GM20431 (cell line): ENCODE results near the gene ASXL2.

ENCODE experiments used
- in situ Hi-C: fragments of 300-500 bp; cut with MseI, MboI; formaldehyde crosslinking; loops from one replicate; pipeline ENCODE4 v1.15.0; 2020; ENCODE audit warnings: low sequenced_read_pairs; ENCODE audit not compliant: unreplicated experiment

Gene ASXL2

DNA sequence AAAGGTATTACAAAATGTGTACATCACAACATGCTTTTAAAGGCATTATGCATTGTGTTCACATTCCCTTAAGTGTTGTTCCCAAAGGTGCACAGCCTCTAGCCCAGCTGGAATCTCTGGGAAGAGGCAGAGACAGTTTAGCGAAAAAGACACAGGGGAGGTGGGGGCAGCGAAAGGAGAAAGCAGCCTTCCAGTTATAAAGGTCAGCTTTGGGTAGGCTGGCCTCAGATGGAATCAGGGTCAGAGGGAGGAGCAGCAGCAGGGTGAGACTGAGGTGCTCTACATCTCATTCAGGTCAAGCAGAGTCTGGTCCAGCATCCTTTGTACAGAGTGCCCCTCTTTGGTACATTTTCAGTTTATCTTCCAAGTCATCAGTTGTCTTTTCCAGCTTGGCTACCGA is 68.6 kb downstream of the ASXL2 start:
- in situ Hi-C loops, result no loop called here

DNA sequence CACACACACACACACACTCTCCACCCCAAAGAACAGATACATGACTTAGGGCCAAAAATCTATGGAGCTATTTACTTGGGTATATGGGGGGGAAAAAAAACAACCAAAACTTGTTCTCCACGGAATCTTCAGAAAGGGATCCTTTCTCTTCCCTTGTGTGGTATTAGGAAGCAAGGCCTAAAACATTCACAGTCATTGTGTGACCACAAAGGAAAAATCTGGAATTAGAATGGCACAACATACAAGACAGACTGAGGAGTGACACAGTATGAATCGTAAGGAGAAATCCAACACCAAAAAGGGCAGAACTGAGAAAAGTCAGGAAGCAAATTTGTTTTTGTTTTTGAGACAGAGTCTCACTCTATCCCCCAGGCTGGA is 70.3 kb downstream of the ASXL2 start:
- in situ Hi-C loops, result no loop called here

DNA sequence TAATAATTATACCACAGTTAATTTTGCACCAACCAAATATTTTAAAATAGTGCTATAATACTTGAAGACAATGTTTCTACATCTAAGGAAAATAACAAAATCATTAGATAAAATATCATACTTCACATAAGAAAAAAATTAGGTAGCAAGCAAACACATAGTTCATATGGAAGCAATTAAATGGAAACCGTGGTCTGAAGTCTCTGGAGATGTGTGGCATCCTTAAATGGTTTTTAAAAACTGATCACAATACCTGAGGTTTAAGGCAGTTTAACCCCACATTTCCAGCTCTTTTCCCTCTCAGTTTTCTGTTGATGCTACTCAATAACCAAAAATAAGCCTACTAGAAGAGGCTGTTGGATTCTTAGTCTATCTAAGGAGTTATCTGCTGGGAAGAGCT is 71.3 kb downstream of the ASXL2 start:
- in situ Hi-C loops, result no loop called here

DNA sequence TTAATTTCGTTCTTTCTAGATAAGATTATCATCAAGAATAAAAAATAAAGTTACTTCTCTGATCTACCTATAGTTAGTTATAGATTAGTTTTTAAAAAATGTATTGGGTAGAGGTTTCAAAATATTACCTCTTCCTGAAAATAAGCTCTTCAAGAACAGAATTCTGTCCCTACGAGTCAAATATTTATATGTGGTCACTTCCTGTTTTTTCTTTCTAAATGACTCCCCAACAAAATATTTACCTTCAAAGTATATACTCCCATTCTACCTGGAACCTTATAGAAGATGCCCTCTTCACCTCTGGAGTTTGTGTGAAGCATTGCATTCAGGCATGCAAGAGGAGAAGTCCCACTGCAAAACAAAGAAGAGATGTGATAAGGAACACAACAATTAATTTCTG is 72.3 kb downstream of the ASXL2 start:
- in situ Hi-C loops, result no loop called here

DNA sequence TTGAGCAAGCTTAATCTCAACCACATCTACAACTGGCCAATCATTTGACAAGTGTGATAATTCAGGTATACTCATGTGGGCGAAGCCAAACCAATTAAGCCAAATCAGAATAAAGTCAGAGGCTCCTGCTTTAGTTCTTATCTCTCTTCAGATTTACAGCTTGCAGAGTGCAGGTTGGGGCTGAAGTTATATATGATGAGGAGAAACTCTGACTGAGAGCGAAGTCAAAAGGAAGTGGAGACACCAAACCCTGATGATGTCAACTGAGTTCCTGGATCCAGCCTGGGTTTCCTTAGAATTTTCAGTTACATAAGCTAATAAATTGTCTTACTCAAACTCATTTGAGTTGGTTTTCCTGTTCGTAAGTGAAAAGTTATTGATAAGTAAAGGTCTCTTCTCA is 73.9 kb downstream of the ASXL2 start:
- in situ Hi-C loops, result no loop called here

DNA sequence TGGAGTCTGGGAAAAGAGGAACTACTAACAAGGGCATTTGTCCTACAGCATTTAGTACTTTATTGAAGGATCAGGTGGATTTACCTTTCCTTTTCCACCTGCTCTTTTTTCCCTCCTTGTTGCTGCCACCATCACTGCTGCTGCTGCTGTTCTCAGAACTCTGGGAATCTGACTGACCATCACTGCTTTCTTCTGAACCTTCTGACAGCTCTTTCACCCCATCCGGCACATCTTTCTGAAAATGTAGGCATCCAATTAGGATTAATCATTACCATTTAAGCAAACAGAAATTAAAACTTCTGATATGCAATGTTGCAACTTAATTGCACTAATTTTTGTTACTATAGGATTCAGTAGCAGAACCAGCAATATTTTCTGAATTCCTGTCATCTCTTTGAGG is 79.0 kb downstream of the ASXL2 start:
- in situ Hi-C loops, result no loop called here

DNA sequence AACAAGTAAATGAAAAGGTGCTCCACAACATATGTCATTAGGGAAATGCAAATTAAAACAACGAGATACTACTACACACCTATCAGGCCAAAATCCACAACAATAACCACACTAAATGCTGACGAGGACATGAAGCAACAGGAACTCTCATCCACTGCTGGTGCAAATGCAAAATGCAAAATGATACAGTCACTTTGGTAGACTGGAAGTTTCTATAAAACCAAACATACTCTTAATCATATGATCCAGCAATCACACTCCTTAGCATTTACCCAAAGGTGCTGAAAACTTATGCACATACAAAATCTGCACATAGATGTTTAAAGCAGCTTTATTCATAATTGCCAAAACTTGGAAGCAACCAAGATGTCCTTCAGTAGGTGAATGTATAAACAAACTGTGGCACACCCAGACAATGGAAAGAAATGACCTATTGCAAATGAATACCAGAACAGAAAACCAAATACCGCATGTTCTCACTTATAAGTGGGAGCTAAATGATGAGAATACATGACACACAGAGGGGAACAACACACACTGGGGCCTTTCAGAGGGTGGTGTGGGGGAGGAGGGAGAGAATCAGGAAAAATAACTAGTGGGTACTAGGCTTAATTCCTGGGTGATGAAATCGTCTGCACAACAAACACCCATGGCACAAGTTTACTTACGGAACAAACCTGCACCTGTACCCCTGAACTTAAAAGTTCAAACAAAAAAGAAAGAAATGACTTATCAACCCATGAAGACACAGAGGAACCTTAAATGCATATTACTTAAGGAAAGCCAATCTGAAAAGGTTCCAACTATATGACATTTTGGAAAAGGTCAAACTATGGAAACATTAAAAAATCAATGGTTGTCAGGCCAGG is 80.4 kb downstream of the ASXL2 start:
- in situ Hi-C loops, result no loop called here

DNA sequence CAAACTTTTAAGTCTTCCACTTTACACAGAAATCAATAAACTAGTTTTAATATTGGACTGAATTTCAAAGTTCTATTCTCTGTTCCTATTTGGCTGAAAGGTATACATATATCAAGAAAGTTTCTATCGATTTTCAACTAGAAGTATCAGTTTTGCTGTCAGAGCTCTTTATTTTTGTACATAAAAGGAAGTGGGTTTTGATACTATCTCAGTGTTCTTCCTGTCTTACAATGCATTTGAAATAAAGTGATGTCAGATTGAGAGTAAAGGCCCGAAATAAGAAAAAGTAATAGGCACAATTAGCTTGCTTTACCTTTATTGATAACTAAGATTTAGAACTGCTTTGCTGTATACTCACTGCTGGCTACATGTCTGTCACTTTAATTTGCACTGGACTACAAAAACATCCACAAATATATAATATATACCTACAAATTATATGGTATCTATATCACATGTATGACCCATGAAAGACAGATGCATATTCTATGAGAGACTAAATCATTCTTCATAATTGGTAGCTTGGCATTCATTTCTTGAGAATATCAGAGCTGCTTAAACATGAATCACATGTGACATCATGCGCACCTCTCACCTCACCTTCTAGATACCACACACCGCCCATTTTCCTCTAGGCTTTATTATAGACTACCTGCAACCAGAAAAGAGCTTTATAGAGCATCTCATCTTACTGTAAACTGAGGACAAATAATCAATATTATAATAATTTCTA is 83.6 kb downstream of the ASXL2 start:
- in situ Hi-C loops, result no loop called here

DNA sequence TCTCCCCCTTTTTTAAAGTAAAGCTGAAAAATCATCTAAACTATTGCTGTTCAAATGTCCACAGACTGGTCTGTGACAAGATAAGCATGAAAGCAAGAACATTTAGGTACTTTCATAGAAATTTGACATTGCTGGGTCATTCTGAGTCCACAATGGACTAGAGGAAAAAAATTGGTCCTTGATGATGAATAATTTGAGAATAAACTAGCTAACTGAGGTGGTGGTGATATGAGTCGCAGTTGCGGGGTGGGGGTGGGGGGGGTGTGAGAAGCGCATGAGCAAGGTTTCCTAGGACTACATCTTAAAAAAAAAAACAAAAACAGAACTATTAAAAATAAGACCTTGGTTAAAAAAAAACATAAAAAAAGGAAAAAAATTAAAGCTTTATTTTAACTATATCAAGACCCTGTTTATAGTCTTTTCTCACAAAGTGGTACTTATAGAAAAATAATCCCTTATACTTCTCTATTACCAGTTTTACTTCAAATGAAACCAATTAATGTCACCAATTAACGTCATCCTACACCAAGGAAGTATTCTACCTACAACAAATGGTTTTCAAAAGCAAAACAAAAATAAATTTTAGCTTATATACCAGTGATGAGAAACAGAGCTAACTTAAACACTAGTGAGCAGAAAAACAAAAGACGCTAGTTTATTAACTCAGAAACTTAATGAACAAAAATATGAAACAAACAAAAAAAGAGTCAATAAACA is 88.1 kb downstream of the ASXL2 start:
- in situ Hi-C loops, result no loop called here

DNA sequence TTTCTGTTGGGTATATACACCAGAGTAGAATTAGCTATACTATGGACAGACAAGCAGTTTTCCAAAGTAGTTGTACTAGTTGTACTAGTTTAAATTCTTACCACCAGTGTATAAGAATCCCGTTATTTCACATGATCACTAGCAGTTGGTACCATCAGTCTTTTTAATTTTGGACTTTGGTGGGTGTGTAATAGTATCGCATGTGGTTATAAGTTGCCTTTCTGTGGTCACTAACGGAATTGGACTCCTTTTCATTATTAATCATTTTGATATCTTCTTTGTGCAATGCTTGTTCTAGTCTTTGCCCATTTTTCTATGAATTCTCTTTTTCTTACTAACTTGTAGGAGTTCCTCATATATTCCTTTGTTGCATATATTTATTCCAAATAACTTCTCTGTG is 89.8 kb downstream of the ASXL2 start:
- in situ Hi-C loops, result no loop called here

DNA sequence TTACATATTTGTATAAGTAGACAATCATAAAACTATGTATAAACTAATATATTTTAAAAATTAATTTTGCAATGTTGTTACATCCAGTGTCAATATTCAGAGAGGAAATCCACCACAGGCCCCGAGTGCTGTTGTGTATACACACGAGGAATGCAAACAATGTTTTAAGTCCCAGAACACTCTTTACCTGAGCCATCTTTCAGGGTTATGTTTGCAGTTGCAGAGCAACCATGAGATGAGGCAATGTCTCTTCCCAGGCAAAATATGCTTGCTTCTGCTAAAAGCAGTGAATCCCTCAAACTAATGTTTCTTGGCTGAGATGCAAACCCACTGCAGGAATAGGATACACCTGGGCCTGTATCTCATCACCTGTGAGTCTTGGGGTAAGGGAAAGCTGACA is 91.3 kb downstream of the ASXL2 start:
- in situ Hi-C loops, result no loop called here

DNA sequence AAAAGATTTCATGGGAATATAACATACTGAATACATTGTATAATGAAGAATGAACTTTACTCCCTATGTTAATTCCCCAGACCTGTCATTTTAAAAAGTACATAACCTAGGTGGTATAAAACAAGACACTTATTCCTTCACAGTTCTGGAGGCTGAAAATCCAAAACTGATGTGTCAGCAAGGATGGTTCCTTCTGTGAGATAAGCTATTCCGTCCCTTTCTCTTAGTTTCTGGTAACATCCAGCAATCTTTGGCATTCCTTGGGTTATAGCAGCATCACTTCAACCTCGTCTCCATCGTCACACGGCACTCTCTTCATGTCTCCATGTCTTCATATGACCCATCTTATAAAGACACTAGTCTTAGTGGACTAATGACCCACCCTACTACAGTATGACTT is 93.9 kb downstream of the ASXL2 start:
- in situ Hi-C loops, result no loop called here

DNA sequence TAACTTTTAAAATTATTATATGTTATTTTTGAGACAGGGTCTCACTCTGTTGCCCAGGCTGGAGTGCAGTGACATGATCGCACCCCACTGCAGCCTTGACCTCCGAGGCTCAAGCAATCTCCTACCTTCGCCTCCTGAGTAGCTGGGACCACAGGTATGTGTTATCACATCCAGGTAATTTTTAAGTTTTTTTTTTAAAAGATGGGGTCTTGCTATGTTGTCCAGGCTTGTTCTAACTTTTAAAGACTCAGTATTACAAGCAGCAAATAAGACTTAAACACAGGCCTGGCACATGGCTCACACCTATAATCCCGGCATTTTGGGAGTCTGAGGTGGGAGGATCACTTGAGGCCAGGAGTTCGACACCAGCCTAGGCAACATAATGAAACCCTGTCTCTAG is 101.2 kb downstream of the ASXL2 start:
- in situ Hi-C loops, result no loop called here

DNA sequence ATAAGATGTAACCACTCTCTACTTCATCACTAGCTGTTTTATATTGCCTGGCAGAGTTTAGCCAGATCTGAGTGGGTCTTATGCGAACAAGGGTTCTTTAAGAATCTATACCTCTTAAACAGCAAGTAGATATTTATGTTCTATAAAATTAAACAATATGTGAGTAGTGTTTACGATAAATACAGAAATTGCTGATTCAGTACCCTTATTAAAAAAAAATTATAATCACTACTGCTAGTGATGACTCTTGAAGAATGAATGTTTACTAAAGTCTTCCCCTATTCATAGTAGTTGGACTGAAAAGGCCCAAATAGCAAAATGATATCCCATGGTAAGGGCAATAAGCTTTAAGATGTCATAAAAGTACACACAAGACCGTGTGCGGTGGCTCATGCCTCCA is 106.2 kb downstream of the ASXL2 start:
- in situ Hi-C loops, result no loop called here

DNA sequence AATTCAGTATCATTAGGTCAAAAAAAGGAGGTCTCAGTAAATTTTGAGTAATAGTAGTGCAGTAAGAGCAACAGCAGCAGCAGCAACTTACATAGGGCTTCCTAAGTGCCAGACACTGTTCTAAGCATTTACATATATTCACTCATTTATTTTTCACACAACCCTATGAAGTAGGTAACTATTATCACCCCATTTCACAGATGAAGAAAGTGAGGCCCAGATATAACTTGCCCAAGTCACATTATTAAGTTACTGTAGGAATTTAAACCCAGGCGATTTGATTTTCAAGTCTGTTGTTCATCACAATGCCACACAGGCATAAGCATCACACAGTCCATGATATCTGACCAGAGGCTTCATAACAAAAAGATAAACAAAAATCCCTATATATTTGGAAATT is 114.7 kb downstream of the ASXL2 start:
- in situ Hi-C loops, result no loop called here

DNA sequence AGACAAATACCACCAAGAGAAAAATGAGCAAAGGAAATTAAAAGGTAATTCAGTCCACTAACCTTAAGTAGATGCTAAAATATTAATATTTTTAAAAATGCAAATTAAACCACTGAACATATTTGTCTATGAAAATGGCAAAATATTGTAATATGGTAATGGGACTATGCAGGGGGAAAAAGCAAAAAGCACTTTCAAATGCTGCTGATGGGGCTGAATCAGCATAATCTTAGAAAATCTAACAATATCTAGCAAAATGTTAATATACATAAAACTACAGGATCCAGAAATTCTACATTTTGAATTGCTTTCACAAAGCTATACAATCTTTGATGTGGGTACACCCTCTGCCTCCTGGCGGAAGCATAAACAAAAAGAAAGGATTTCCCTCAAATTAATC is 118.0 kb downstream of the ASXL2 start:
- in situ Hi-C loops, result no loop called here

DNA sequence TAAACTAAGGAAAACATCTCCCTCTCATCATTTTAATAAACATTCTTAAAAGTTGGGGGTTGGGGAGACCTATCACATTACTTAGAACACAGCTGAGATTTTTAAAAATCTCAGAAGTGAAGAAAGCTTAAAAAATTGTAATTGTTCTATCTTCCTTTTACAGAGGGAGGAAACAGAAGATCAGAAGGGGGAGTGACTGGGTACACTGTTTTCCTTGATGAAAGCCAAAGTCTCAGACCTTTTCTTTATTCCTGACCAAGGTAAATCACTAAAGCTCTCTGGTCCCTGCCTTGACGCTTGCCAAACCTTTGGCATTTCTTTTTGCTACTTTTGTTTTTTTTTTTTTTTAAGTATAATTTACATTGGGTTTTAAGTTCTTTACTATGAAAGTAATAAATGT is 119.9 kb downstream of the ASXL2 start:
- in situ Hi-C loops, result no loop called here

DNA sequence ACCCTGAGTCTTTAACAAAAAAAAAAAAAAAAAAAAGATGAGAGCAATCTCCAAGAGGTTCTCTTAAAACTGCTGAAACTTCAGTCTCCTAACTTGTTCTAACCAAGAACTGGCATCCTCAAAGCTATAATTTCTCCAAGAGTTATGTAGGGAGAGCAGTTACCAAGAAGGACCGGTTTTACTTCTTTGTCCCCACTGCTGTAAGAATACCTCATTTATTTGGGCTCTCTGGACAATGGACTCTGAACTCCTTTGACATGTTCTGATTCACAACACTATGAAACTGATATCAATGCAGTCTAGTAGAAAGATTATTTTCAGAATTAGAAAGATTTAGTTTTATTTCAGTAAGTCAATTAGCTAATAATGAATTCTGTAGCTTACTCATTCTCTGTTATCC is 120.4 kb downstream of the ASXL2 start:
- in situ Hi-C loops, result no loop called here

DNA sequence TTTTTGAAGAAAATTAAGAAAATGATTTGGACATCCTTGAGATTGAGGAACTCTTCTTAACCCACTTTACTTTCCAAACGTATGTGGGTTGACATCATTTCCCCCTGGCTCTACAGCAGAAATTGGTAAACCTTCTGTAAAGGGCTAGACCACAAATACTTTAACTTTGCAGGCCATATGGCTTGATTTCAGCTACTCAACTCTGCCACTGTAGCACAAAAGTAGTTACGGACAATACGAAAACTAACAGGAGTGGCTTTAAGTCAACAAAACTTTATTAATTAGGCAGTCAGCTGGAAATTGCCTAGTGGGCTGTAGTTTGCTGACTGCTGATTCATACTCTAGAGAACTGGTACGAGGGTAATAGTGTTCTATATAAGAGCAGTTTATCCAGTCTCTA is 121.8 kb downstream of the ASXL2 start:
- in situ Hi-C loops, result no loop called here

DNA sequence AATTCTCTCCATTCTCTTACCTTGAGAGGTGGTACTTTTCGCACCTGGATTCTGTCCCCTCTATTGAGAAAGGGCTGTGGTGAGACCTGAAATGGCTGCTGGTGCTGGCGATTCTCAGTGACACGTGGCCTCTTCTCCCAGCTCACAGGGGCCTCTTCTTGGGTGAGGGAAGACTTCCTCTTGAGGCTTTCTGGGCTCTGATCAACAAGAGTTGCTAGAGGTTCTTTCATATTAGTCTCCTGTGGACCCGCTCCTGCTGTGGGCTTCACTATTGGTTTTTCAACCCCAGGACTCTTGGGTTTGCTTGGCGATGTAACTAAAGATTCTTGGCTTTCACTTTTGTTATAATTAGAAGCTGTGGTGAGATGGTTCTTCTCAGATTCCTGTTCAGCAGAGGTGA is 128.6 kb downstream of the ASXL2 start:
- in situ Hi-C loops, result no loop called here

DNA sequence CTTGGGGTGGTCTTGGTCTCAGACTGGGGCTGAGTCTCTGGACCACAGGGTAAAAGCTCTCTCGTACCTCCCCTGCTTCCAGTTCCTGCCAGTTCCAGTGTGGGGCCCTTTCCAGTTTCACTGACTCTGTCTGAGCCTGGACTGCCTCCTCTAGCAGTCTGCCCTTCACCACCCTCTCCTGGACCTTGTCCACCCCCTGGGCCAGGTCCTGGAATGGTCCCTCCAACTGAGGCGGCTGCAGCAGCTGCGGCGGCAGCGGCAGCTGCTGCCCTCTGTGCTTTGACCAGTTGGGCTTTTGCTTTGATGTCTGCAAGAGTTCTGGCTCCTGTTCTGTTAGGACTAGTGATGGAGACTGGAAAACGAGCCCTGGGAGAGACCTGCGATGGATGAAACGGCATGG is 134.2 kb downstream of the ASXL2 start:
- in situ Hi-C loops, result no loop called here
